Ovary (tissue), 3 donors: ENCODE measurements around the gene RECQL5.

Source experiments
- POLR2A ChIP-seq: fragments of 450-650 bp; IDR thresholded peaks from one replicate; pipeline ENCODE4 v1.6.1; 2017; ENCODE audit warnings: antibody characterized with exemption, mild to moderate bottlenecking, moderate library complexity
- TF ChIP-seq, protein P1 (sequence below), 3 donors: fragments of 450-650 bp in 2 of 3; fragments of 200-600 bp in 1 of 3; IDR thresholded peaks; one replicate each; pipeline versions ENCODE4 v1.5.1 to v1.8.0; 2016 to 2022; ENCODE audit warnings: antibody characterized with exemption in 3 of 3, mild to moderate bottlenecking in 1 of 3
- donor health status: DM: no; HTN: no; CAD: no.

- TF ChIP-seq, protein P1, sequence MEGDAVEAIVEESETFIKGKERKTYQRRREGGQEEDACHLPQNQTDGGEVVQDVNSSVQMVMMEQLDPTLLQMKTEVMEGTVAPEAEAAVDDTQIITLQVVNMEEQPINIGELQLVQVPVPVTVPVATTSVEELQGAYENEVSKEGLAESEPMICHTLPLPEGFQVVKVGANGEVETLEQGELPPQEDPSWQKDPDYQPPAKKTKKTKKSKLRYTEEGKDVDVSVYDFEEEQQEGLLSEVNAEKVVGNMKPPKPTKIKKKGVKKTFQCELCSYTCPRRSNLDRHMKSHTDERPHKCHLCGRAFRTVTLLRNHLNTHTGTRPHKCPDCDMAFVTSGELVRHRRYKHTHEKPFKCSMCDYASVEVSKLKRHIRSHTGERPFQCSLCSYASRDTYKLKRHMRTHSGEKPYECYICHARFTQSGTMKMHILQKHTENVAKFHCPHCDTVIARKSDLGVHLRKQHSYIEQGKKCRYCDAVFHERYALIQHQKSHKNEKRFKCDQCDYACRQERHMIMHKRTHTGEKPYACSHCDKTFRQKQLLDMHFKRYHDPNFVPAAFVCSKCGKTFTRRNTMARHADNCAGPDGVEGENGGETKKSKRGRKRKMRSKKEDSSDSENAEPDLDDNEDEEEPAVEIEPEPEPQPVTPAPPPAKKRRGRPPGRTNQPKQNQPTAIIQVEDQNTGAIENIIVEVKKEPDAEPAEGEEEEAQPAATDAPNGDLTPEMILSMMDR (IDR thresholded peaks at IDR 0.05): no peak
- TF ChIP-seq POLR2A: no peak
Observed at GRCh38 chr17:75623386-75623785, 43.6 kb downstream of the RECQL5 start.
